ENCODE measurements around the gene NDC1.

NDC1 gene

DNA sequence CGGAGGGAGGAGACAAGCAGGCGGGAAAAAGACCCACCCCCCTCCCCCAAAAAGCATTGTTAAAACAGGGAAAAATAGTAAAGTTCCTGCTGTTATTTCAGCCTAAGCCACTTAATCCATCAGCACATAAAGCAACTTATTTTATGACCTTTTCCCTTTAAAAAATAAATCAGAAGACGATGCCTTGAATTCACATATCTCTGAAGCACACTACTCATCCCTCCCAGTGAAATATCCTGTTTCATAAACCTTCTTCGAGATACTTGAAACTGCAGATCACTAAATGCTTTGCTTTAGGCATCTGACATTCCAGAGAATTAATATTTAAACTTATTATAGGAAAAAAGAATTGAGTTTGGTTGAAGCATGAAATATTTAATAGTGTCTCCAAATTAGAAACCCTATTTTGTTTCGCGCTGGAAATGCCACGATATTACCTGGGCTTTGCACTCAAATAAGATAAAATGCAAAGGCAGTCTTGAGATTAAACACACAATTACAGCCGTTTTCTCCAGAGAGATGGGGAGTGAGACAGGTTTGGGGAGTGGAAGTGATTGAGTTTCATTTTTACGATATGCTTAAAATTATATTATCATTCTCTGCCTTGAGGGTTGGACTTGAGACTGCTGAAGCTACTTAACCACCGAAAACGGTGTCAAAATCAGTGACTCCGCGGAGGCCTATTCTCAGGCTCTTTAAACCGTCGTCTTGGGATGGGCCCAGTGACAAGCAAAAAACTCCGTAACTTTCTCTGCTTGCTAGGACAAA is 108.5 kb downstream of the NDC1 start:
- no peak for DNase-seq

DNA sequence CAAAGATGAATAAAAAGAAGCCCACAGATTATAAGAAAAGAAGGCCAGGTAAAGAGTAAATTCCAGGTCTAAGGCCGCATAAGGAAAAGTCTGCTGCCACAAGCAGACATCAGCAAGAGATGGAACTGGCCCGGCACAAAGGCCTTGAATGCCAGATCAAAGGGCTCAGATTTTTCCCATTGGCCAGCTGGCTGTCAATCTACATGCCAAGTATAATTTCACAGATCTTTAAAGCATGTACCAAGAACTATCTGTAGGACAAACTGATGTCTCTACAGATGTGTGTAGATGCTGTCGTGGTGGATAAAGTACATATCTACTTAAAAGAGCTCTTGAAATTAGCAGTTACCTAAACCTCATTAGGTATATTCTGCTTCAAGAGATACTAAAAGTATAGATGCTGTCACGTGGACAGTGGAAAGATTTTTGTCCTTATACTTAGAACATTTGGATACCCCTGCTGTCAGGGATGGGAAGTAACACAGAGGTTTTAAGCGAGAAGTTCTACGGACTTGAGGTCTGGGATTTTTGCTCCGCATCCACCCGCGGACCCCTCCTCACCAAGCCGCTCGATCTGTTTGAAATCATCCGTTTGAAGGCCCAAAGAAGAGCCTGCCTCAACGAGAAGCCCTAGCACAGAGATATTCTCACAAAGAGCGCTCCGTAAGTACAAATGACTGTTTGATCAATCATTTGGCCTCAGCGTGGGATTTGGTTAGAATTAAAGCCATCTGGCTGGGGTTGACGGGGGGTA is 109.2 kb downstream of the NDC1 start:
- no peak for DNase-seq

DNA sequence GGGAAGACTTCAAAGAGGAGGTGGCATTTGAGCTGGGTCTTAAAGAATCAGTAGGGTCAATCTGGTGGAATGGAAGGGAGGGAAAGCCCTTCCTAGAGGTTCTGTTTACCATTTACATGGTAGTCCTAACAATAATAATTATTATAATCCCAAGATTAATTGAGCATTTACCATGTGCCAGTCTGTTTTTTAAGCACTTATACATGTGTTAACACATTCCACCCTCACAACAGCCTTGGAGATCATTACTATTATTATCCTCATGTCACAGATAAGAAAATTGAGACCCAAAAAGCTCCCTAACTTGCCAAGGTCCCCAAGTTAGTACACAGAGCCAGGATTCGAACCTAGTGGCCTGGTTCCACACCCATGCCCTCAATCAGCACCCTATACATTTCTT is 109.9 kb downstream of the NDC1 start:
- DNase-seq: no peak

DNA sequence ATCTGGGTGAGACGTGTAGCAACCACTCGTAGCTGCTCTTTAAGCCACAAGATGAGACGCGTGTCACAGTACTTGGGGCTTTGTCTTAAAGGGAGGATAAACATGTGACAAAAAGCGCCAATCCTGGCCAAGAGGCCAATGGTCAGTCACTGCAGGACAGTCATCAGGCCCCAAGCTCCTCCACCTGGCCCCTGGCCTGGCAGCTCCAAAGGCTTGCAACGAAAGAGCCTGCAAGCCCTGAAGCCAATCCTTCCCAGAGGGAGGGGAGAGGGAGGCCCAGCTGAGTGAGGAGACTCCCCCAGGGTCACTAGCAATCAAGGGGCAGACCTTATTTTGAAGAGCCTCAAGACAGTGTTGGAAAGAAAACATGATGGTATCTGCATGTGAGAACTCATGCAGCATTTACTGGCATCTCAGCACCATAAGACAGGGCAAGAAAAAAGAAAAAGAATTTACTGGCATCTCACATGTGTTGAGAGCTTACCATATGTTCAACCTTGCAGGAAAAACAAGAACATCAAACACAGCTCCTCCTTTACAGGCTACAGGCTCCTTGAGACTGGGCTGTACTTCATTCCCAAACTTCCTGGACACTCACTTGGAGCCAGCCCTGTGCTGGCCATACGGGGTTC is 110.5 kb downstream of the NDC1 start:
- DNase-seq: no peak

DNA sequence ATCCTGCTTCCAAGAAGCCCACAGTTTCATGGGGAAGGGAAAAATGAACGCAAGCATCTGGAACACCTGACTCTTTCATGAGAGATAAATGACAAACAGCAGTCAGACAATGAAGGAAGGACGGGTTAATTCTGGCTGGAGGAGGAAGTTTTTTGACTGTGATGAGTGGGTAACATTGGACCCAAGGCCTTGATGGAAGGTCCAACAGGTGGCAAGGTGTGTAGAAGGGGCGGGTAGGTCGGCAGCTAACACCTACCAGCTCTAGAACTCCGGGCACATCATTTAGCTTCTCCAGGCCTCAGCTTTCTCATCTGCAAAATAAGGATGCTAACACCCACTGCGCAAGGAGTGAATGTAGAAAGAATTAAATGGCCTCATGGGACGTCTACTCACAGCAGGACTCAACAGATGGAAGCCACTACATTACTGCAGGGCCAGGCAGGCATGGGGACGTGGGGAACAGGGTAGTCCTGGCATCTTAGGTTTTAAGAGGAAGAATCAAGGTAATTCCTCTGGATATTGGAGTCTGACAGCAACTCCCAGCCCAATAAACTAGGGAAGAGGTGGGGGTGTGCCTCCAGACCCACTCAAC is 112.0 kb downstream of the NDC1 start:
- DNase-seq: no peak

DNA sequence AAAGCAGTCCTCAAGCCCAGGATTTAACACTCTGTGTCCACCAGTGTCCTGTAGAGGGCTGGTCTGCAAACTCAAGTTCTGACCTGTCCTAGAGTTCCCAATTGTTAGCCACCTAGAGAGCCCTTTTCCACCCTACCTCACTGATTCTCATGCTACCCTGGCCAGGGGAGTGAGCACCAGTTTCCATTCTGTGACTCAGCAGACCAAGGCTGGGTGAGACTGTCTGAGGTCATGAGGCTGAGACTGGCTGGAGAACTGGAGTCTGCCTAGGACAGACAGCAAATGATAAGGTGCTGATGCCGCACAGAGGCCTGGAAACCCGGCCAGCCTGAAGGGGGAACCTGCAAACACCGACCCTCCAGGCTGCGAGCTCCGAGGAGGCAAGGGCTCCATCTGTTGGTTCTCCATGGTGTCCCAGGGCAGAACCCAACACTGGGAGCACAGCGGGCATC is 112.8 kb downstream of the NDC1 start:
- no peak for DNase-seq

DNA sequence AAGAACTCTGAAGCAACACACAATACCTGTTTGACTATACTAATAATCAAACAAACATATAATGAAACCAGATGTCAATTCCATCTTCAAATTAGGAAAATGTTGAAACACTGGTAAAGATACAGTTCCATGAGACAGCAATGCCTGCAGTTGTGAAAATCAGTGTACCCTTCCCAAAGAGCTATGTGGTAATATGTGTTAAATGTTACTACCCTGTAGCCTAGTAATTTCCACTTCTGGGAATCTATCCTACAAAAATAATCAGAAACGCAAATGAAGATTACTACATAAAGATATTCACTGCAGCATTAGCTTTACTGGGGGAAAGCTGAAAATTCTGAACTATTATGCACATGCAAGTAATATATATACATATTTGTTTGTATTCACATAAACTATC is 116.1 kb downstream of the NDC1 start:
- DNase-seq: no peak

- no peak for DNase-seq
Observed at GRCh38 chr1:53721088-53721487, 117.0 kb downstream of the NDC1 start.

GRCh38 chr1:53719469-53719868 is 118.6 kb downstream of the NDC1 start:
- DNase-seq: no peak

- DNase-seq: no peak
Observed at GRCh38 chr1:53718443-53718842, 119.7 kb downstream of the NDC1 start.

- DNase-seq: no peak
Observed at GRCh38 chr1:53717025-53717804, 120.9 kb downstream of the NDC1 start.

GRCh38 chr1:53716150-53716549 is 121.9 kb downstream of the NDC1 start:
- DNase-seq: no peak

DNA sequence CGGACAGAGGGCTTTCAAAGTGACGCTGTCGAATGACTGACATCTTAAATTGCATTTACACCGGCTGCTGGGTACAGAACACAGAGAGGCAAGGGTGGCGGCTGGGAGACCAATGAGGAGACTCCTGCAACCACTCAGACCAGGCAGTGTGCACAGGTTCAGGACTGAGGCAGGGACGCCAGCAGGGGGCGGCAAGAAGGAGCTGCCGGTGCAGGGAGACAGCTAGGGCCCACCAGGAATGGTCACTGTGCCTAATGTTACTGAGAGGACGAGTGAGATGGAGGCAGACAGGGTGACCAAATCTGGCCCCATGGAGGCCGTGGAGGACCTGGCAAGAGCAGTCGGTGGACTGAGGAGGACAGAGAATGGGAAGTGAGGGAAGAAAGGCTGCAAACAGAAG is 122.6 kb downstream of the NDC1 start:
- DNase-seq: no peak

All from activated gamma-delta T cell treated with Interleukin-2 at 50 U/mL for 16 hours (primary cell).